A549 (cell line): ENCODE measurements around the gene BUB1B. TPM values are rescaled to one million over a fixed set of nuclear protein-coding genes. Genes with fewer than 3 reads are reported as not detected.

Source experiments
- ATAC-seq, 2 experiments: fragments of 200-7000 bp in 1 of 2; fragments of >200 bp in 1 of 2; cut with Nextera tagmentation in 1 of 2; cut with Tn5 transposase in 1 of 2; 3 replicates each; pipeline versions ENCODE4 v1.8.0 to v1.9.1; 2018 to 2020; ENCODE audit warnings: mild to moderate bottlenecking in 1 of 2, moderate library complexity in 1 of 2
- CTCF ChIA-PET: fragments of 300-600 bp; sonication (Branson Sonifier 250); formaldehyde crosslinking; extraction: SDS; loops from one replicate; lab custom pipeline; 2021; ENCODE audit warnings: antibody characterized with exemption, inconsistent platforms; lab: Yijun Ruan, JAX
- POLR2A ChIA-PET: fragments of 350-600 bp; formaldehyde crosslinking; extraction: SDS; loops from one replicate; lab custom pipeline; 2021; ENCODE audit warnings: antibody characterized with exemption, inconsistent platforms; lab: Yijun Ruan, JAX
- DNase-seq, 2 experiments: peaks; one replicate each; pipeline versions ENCODE4 v3.0.0 to v3.0.0-alpha.2; 2011 to 2016; ENCODE audit warnings: low read depth in 1 of 2, low spot score in 1 of 2
- FAIRE-seq: peaks from 2 replicates; lab custom pipeline; 2011; peaks lifted over from hg19 to GRCh38; lab: Jason Lieb, UNC
- H3K27ac ChIP-seq, 2 experiments: fragments of >200 bp; sonication (Bioruptor Twin); formaldehyde crosslinking; 3 replicates each; pipeline ENCODE4 v1.5.1; 2016 to 2017
- H3K4me1 ChIP-seq: fragments of >200 bp; sonication (Bioruptor Twin); formaldehyde crosslinking; 3 replicates; pipeline ENCODE4 v1.6.1; 2016
- H3K4me2 ChIP-seq: fragments of >200 bp; sonication (Bioruptor Twin); formaldehyde crosslinking; 3 replicates; pipeline ENCODE4 v1.6.1; 2016
- H3K4me3 ChIP-seq: fragments of >200 bp; sonication (Bioruptor Twin); formaldehyde crosslinking; 3 replicates; pipeline ENCODE4 v1.5.1; 2016
- H3K9me3 ChIP-seq: fragments of >200 bp; sonication (Bioruptor Twin); formaldehyde crosslinking; 3 replicates; pipeline ENCODE4 v1.6.1; 2016
- ATOH8 ChIP-seq: fragments of 250-450 bp; sonication (Bioruptor Pico); IDR thresholded peaks from 2 replicates; pipeline ENCODE4 v1.5.0; 2020; ENCODE audit warnings: low read depth, mild to moderate bottlenecking, moderate library complexity
- CEBPB ChIP-seq, 2 experiments: fragments of >200 bp in 1 of 2; sonication (Bioruptor Twin) in 1 of 2; formaldehyde crosslinking in 1 of 2; IDR thresholded peaks; 2 replicates each; pipeline ENCODE4 v1.6.1; 2012 to 2016
- E2F6 ChIP-seq: IDR thresholded peaks from 2 replicates; pipeline ENCODE4 v1.6.1; 2012; ENCODE audit warnings: low read depth, borderline replicate concordance
- EHMT2 ChIP-seq: fragments of 200-600 bp; sonication (generic); IDR thresholded peaks from 2 replicates; pipeline ENCODE4 v1.6.1; 2016; ENCODE audit warnings: antibody characterized with exemption, low read depth, mild to moderate bottlenecking, moderate library complexity
- FOSL2 ChIP-seq, 2 experiments: fragments of 450-650 bp in 1 of 2; fragments of >200 bp in 1 of 2; sonication (Bioruptor Twin) in 1 of 2; formaldehyde crosslinking; IDR thresholded peaks; 2 replicates each; pipeline versions ENCODE4 v1.5.0 to v1.6.1; 2016 to 2020; ENCODE audit warnings: mild to moderate bottlenecking in 1 of 2, moderate library complexity in 1 of 2
- FOXS1 ChIP-seq: fragments of 250-450 bp; sonication (Bioruptor Pico); IDR thresholded peaks from 2 replicates; pipeline ENCODE4 v1.5.0; 2020; ENCODE audit warnings: mild to moderate bottlenecking, moderate library complexity
- HES2 ChIP-seq: fragments of >200 bp; sonication (Bioruptor Twin); formaldehyde crosslinking; IDR thresholded peaks from 2 replicates; pipeline ENCODE4 v1.6.1; 2016
- HEYL ChIP-seq: fragments of 250-450 bp; sonication (Bioruptor Pico); IDR thresholded peaks from 2 replicates; pipeline ENCODE4 v1.8.0; 2021; ENCODE audit warnings: mild to moderate bottlenecking, moderate library complexity
- HMGXB4 ChIP-seq: fragments of 250-450 bp; sonication (Bioruptor Pico); IDR thresholded peaks from 2 replicates; pipeline ENCODE4 v1.5.0; 2021; ENCODE audit warnings: mild to moderate bottlenecking, moderate library complexity, borderline replicate concordance
- JUNB ChIP-seq: fragments of >200 bp; sonication (Bioruptor Twin); formaldehyde crosslinking; IDR thresholded peaks from 2 replicates; pipeline ENCODE4 v1.6.1; 2016
- MAX ChIP-seq: IDR thresholded peaks from 2 replicates; pipeline ENCODE4 v1.6.1; 2012
- MAZ ChIP-seq: fragments of 150-350 bp; IDR thresholded peaks from 2 replicates; pipeline ENCODE4 v1.6.1; 2014; ENCODE audit warnings: antibody characterized with exemption, low read depth, low read length, borderline replicate concordance
- MYC ChIP-seq: IDR thresholded peaks from 2 replicates; pipeline ENCODE4 v1.6.1; 2012; ENCODE audit warnings: mild to moderate bottlenecking, inconsistent platforms, low read length, improper control_type of control experiment, borderline replicate concordance
- NFE2L2 ChIP-seq: fragments of 150-350 bp; conservative IDR thresholded peaks from 2 replicates; pipeline ENCODE4 v1.6.1; 2014; ENCODE audit warnings: low read length
- NR3C1 ChIP-seq: fragments of >200 bp; sonication (Bioruptor Twin); formaldehyde crosslinking; IDR thresholded peaks from 3 replicates; pipeline ENCODE4 v1.6.1; 2017
- PHF8 ChIP-seq: fragments of 200-600 bp; sonication (generic); IDR thresholded peaks from 2 replicates; pipeline ENCODE4 v1.6.1; 2016; ENCODE audit warnings: low read depth, mild to moderate bottlenecking, antibody characterized with exemption, moderate library complexity, borderline replicate concordance
- POLR2A ChIP-seq: IDR thresholded peaks from 2 replicates; pipeline ENCODE4 v1.6.1; 2012; ENCODE audit warnings: mild to moderate bottlenecking, low read length
- RAD21 ChIP-seq, 2 experiments: fragments of >200 bp in 1 of 2; sonication (Bioruptor Twin) in 1 of 2; formaldehyde crosslinking in 1 of 2; IDR thresholded peaks in 1 of 2; conservative IDR thresholded peaks in 1 of 2; 2 replicates in 1 of 2; 3 replicates in 1 of 2; pipeline ENCODE4 v1.6.1; 2012 to 2018; ENCODE audit warnings: inconsistent platforms in 1 of 2
- TP53 ChIP-seq: fragments of 250-450 bp; sonication (Bioruptor Pico); IDR thresholded peaks from 2 replicates; pipeline ENCODE4 v1.5.0; 2021; ENCODE audit warnings: mild to moderate bottlenecking, moderate library complexity
- ZNF302 ChIP-seq: fragments of 250-450 bp; sonication (Bioruptor Pico); IDR thresholded peaks from 2 replicates; pipeline ENCODE4 v1.9.0; 2021; ENCODE audit warnings: inconsistent platforms, mild to moderate bottlenecking, moderate library complexity
- ZSCAN20 ChIP-seq: fragments of 250-450 bp; sonication (Bioruptor Pico); IDR thresholded peaks from 2 replicates; pipeline ENCODE4 v1.8.0; 2022; ENCODE audit warnings: mild to moderate bottlenecking, moderate library complexity
- WGBS: methylation state at CpG from one replicate; pipeline ENCODE4 v1.1.6; 2017; ENCODE audit errors: missing lambda C conversion rate; 5-methylcytosine and 5-hydroxymethylcytosine counted together
- polyA plus RNA-seq, 4 experiments: library from polyadenylated mRNA; depleted of rRNA in 3 of 4; stranded (reverse); fragments of >200 nt; fragmentation: RNase III in 1 of 4; extraction: RNeasy Plus Mini Kit Qiagen cat#74134 plus additional on column Dnase treatment in 1 of 4; gene quantifications; 2 replicates in 3 of 4; 3 replicates in 1 of 4; pipeline ENCODE4 v1.2.3, GENCODE V29; 2011 to 2017

Gene BUB1B
- polyA plus RNA-seq, 2 of the 4 experiments (the other 2 are of a cell fraction): 37.5 to 50.2 TPM

- H3K4me2 ChIP-seq: no peak overlapping the region
- peak overlapping the region; percentile 27 to 53; a peak in 2 of 6 replicates for H3K27ac ChIP-seq
- no peak overlapping the region for H3K4me3 ChIP-seq
- 0 out of 2 replicates have a peak, but pooled peaks have one; percentile 22 for TF ChIP-seq FOSL2 (IDR thresholded peaks at IDR 0.05)
- peak; percentile 53 for TF ChIP-seq FOSL2 (CRISPR knock-in tag; IDR thresholded peaks at IDR 0.05)
- TF ChIP-seq HMGXB4 (CRISPR knock-in tag): no peak
- no peak for TF ChIP-seq MAZ
- 0 out of 2 replicates have a peak, but pooled peaks have one; percentile 23 for TF ChIP-seq JUNB
- no peaks in the 10 kb centered on the region for H3K9me3 ChIP-seq
- no peak for FAIRE-seq
- DNase-seq: peak; percentile 3 to 16
- peaks cover 6% of the 10 kb centered on the region; the same call in 1 of the 3 replicates for H3K4me1 ChIP-seq
- POLR2A ChIA-PET: no interaction called here
- WGBS: 83% methylated on average over 6 of the region's 6 CpGs
- no peak for ATAC-seq
- CTCF ChIA-PET: interaction anchor here (0.6 to 1.0 kb wide), 3 partner anchors 81 to 163 kb away, joined by 3 to 5 read pairs (median 3); no protein-coding TSS in a partner anchor
These were observed 29.7 kb downstream of the BUB1B start for GRCh38 chr15:40190591-40190990.

GRCh38 chr15:40192942-40193341 is 32.1 kb downstream of the BUB1B start:
- H3K27ac ChIP-seq: no peak overlapping the region
- ChIA-PET POLR2A (interaction anchor here (0.7 kb wide), 2 partner anchors 17 to 67 kb away, joined by 4 to 5 read pairs; no protein-coding TSS in a partner anchor), CTCF (interaction anchor here (0.6 to 1.7 kb wide), 4 partner anchors 19 to 436 kb away, joined by 3 to 4 read pairs (median 3); no protein-coding TSS in a partner anchor)
- H3K4me3 ChIP-seq: no peak overlapping the region
- peaks cover 6% of the 10 kb centered on the region; the same call in 1 of the 3 replicates for H3K4me1 ChIP-seq
- no peak overlapping the region for H3K4me2 ChIP-seq
- TF ChIP-seq NR3C1 (no peak), JUNB (no peak), POLR2A (no peak), ZNF302 (no peak), RAD21 (conservative IDR thresholded peaks at IDR 0.05 in 1 of 2, IDR thresholded peaks at IDR 0.05 in 1 of 2) (no peak), NFE2L2 (no peak), E2F6 (no peak), HEYL (no peak), TP53 (CRISPR knock-in tag) (no peak), FOXS1 (CRISPR knock-in tag) (no peak), HES2 (no peak), PHF8 (no peak), CEBPB (IDR thresholded peaks at IDR 0.05) (no peak), ATOH8 (no peak), EHMT2 (no peak), MYC (no peak), MAX (no peak), HMGXB4 (CRISPR knock-in tag) (no peak), ZSCAN20 (no peak)
- FAIRE-seq (no peak), DNase-seq (no peak), ATAC-seq (no peak)
- H3K9me3 ChIP-seq: no peaks in the 10 kb centered on the region
- WGBS: 91% methylated on average over 1 of the region's 1 CpG
